Measurements from ENCODE around the gene KRTAP21-1. TPM values are rescaled to one million over a fixed set of nuclear protein-coding genes. Genes with fewer than 3 reads are reported as not detected.
"Not testable (repeated sequence)": the region's sequence is repeated elsewhere in the genome, so short reads cannot be mapped to it uniquely, and the experiment has no call there.

The KRTAP21-1 gene
- total RNA-seq, result not detected
- long read RNA-seq, result 0 reads

DNA sequence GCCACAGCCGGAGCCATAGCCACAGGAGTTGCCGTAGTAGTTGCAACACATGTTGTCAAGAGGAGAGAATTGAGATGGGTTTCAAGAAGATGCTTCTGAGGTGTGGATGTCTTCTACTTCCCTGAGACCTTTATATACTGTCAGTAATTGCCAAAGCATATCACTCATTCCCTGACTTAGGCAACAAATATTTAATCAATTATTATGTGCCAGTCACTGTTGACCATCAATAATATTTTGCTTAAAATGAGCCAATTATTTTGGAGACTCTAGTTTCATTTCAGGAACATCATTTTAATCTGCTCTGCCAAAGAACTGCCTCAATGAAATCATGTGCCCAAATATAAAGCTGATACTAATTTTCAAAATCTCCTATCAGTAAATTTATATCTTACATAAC is at the start of gene KRTAP21-1:
Gene KRTAP21-1 (minus strand): TSS at position 101 of the 400 bp plus-strand sequence. CDS start 50 bp downstream, at position 51.
- intact Hi-C loops (cut with DNase I, micrococcal nuclease), result loop anchor here in 1 of 2 donors (10.0 kb wide), 1 partner anchor 59 kb away; the partner anchor contains the start of gene KRTAP8-1
- not testable (repeated sequence) for ATAC-seq, DNase-seq

DNA sequence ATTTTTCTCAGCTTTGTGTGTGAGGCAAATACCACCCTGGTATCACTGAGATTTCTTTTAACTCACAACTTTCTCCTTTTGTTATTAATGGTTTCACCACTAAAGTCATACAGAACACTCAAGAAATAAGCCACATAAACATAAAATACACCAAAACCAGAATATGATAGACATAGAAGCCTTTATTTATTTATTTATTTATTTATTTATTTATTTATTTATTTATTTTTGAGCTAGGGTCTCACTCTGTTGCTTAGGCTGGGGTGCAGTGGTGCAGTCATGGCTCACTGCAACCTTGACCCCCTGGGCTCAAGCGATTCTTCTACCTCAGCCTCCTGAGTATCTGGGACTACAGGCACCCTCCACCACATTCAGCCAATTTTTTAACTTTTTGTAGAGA is 45.4 kb upstream of the KRTAP21-1 start:
- ATAC-seq (no peak), DNase-seq (no peak)
- intact Hi-C loops (cut with DNase I, micrococcal nuclease), result no loop called here

DNA sequence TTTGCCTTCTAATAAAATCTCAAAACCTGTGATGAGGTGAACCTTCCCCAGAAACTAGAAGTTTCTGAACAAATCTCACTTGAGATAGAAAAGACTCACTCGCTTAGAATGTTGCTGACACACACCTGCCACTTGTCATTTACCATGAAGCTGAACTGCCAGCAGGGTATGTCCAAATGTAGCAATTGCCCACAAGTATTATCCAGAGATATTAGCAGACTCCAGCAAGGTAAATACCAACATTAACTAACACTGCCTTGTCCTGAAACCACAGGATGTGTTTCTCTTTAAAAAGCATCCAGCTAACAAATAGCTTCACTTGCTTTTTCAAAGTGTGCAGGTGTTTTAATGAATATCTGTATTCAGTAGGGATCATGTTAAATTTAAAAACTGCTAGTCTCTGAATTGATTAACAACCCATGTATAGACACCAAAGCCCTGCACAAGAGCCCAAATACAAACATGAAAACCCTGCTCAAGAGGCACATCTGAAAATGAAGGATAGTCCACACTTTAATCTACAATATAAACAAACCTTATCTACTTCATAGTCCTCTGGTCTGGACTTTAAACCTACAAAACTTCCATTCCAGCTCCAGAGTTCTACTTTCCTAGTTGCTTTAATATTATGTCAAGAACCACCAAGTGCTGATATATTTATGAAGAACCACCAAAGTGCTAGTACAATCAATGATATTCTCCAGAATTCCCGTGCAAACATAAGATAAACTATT is 38.5 kb upstream of the KRTAP21-1 start:
- DNase-seq (no peak), ATAC-seq (no peak)
- intact Hi-C loops (cut with DNase I, micrococcal nuclease), result no loop called here

DNA sequence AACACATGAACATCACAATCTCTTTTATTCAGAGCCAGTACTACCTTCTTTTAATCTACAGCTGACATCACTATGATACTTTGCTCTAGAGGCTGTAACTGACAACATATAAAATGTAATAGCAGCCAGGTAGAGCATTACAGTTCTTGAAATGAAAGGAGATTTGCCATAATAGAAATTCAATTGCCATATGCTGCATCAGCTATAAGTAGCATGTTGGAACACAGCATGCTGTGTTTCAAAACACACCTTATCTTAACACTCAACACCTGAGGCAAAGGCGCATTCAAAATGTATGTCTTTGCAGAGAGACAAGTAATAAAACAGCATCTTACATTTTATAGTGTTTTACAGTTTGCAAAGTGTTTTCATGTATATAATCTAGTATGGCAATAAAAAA is 24.0 kb upstream of the KRTAP21-1 start:
- intact Hi-C loops (cut with DNase I, micrococcal nuclease), result no loop called here
- no peak for DNase-seq
- ATAC-seq, result no peak

DNA sequence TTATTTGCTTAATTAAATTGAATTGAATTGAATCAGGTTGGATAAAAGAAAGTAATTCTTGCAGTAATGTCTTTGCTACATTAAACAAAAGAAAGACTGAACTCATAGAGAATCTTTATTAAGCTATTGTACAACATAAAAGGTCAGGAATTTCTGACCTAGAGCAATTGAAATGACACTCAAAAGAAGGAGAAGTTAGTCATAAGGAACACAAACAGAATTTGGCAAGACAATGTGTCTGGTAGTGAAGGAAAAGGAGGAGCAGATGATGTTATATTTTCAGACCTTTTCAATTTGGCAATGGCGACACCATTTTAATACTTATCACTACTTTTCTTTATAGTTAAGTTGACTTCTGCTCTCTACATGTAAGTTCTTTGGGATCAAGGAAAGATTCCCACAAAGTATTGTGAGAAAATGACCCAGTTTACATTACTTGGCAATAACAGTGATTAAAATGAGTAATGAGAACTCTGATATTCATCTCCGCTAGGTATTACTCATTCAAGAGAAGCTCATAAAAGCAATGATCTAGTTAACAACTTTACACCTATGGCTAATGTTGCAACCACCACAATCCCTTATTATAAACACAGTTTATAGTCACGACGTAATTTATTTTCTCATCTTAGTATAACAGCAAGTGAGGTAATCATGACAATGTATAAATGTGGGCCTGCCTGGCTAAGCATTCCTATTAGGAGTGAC is 14.7 kb upstream of the KRTAP21-1 start:
- DNase-seq, result no peak
- intact Hi-C loops (cut with DNase I, micrococcal nuclease), result no loop called here
- no peak for ATAC-seq

DNA sequence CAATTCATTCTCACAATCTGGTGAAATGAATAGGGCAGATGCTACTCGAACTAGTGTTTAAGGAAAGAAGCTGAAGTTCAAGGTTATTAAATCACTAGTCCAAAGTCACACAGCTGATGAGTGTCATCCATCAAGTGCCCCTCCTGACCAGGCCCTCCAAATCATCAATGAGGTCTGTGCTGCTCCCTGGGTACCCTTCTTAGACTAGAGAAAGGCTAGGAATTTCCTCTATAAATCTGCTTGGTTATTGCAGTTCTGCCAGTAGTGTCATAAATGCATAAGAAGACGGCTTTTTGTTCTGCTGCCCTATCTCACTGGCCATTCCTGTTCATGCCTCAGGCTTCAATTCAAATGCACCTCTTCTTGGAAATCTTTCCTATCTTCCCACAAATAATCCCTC is 5.5 kb upstream of the KRTAP21-1 start:
- intact Hi-C loops (cut with DNase I, micrococcal nuclease), result no loop called here
- ATAC-seq, result no peak
- no peak for DNase-seq

DNA sequence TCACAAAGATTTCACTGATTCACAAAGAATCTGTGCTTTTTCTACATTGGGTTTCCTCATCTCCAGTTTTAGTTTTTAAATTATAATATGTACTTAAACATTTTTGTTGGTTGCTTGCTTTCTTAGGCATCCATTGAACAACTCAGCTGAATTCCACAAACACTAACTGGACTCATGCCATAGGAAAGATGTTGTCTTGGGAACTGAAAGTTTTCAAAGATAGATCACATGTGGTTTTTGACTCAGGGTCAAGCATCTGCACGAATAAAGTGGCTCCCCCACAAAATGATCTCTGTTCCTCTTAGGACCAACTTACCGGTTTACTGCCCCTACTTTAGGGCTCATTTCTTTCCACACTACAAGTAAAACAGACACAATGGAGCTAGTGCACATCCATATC is 3.1 kb upstream of the KRTAP21-1 start:
- DNase-seq (no peak), ATAC-seq (no peak)
- intact Hi-C loops (cut with DNase I, micrococcal nuclease), result loop anchor here in 1 of 2 donors (10.0 kb wide), 1 partner anchor 56 kb away; the partner anchor contains the start of gene KRTAP8-1

DNA sequence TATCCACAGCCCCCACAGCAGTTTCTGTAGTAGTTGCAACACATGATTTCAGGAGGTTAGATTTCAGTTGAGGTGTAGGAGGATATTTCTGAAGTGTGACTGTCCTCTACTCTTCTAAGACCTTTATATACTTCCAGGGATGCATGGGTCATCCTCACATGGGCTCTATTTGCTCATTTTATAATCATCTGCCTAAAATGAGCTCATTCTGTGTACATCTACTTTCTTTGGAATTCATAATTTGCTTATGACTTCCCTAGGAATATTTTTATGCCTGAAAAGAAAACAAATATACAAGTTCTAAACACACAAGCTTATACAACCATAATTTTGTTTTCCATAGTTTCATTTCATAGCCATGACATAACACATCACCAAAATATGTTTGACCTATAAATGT is 8.1 kb downstream of the KRTAP21-1 start, which contains the start of gene KRTAP21-2:
Gene KRTAP21-2 (minus strand): TSS at position 101 of the 400 bp plus-strand sequence. CDS start 57 bp downstream, at position 44.
- intact Hi-C loops (cut with DNase I, micrococcal nuclease), result no loop called here
- DNase-seq (no peak), ATAC-seq (no peak)

DNA sequence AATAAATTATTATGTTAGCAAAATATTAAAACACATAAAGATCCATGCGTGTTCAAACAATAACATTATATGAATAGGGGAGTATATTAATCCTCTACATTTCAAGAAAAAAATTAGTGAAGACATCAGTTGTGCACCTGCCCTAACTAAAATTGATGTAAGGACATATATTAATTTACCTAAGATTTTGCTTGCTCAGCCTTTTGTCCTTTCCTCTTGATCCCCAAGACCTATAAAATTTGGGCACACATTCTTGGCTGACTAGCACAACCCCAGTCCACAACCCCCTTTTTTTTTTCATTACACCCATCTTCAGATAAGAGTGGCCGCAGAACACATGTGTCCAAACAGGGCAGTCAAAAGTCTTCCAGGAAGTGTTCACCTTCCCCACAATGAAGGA is 14.8 kb downstream of the KRTAP21-1 start:
- intact Hi-C loops (cut with DNase I, micrococcal nuclease), result no loop called here
- no peak for DNase-seq
- no peak for ATAC-seq

DNA sequence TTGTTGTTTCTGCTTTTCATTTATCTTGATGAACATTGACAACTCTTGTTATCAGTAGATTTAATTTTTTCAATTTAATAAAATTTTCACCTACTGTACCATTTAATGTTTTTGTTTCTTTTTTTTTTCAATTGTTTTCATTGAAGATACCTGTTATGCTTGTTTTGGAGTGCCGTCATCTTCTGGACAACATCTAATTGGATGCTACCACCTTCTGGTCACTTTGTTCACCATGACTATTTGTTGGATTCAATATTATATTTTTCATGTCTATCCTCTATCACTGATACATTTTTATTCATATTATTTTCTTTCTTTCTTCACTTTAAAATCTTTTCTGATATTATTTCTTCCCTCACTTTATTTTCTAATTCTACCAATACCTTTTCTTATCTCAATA is 22.2 kb downstream of the KRTAP21-1 start:
- no peak for ATAC-seq
- DNase-seq, result no peak

DNA sequence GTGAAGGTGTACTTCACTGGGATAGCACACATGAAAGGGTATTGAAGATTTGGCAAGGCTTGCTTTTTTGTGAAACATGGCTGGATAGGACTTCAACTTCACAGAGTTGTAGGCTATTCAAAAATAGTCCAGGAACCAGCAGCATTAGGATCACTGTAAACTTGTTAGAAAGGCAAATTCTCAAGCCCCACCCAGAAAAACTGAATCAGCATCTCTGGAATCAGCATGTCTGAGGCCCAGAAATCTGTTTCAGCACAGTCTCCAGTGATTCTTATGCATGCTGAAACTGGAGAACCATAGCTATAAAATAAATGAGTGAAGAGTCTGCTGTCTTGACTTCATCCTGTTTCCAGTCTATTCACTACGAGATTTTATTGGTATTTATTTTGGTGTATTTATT is 28.5 kb downstream of the KRTAP21-1 start:
- no peak for ATAC-seq
- intact Hi-C loops (cut with DNase I, micrococcal nuclease), result no loop called here
- DNase-seq, result no peak

More for the DNA sequence above, 22.2 kb downstream of the KRTAP21-1 start:
- intact Hi-C loops (cut with DNase I, micrococcal nuclease), result no loop called here

DNA sequence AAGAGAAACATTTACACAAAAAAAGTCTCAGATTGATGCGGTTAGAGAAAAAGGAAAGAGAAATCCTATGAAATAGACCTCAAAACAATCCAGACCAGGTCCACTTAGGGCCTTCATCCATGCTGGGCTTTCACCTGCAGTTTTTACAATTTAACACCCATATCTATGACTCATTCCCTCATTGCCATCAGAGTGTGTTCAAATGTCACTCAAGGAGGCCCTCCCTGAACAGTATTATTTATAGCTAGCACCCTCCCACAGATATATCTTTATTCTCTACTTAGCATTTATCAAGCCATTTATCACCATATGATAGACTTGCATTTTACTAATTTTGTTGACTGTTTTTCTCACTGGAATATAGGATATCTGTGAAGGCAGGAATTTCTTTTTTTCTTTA is 35.8 kb downstream of the KRTAP21-1 start:
- DNase-seq (no peak), ATAC-seq (no peak)
- intact Hi-C loops (cut with DNase I, micrococcal nuclease), result no loop called here

DNA sequence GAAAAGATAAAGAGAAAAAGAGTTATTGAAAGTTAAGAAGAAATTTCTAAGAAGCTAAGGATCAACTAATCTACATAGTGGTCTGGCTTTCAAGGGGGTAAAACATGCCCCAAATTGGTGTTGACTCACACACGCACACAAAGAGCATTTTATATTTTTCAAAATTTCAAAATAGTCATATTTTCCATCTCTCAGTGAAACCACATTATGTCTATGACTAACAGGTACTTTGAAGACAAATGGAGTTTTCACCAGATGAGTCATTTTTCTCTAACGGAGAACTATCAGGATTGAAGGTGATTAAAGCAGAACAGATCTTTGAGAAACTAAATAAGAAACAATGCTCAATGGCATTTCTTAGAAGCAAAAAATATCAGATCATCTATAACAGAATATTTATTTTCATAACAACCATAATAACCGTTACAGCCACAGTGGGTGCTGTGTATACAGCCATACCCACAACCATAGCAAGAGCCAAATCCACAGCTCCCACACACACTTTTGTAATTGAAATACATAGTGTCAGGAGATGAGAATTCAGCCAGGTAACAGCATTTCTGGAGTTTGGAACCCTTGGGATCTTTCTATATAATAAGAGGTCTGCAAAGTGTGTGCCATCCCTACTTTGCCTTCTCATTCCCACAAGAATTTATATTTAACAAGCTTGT is 36.9 kb downstream of the KRTAP21-1 start, which contains the start of gene KRTAP21-3:
Gene KRTAP21-3 (minus strand): TSS at position 539 of the 671 bp plus-strand sequence. CDS start 18 bp downstream, at position 521.
- ATAC-seq (no peak), DNase-seq (no peak)
- intact Hi-C loops (cut with DNase I, micrococcal nuclease), result no loop called here

DNA sequence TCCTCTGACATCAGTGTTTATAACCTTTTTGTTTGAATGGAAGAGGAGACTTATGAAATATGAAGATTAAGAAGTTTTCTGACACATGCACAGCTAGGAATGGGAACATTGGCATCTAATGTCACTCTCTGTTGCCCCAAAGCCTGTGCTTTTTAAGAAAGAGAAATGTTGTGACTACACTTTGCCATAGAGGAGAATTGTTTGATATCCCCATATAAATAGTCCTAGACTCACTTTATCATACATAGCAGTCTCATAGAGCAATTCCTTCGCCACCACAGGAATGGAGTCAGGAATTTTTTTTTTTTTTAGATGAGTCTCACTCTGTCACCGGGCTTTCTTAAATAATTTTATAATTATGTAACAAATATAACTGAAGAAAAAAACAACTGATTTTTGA is 38.1 kb downstream of the KRTAP21-1 start:
- ATAC-seq (no peak), DNase-seq (no peak)
- intact Hi-C loops (cut with DNase I, micrococcal nuclease), result no loop called here

DNA sequence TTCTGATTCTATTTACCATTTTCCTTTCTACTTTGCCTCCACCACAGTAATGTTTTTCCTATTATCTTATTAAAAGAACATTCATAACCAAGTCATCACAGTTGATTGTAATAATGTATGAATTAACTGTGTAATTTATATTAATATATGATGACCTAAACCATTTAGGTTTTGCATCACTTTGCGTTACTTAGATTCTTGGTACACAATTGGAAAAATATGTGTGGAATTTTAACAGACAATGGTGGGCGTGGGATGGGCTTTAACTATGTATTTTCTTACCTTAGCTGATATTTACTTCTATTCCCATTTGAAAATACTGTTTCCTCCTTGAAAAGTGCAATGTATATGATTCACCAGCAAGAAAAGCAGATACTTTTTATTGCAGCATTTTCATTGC is 40.3 kb downstream of the KRTAP21-1 start:
- intact Hi-C loops (cut with DNase I, micrococcal nuclease), result no loop called here

DNA sequence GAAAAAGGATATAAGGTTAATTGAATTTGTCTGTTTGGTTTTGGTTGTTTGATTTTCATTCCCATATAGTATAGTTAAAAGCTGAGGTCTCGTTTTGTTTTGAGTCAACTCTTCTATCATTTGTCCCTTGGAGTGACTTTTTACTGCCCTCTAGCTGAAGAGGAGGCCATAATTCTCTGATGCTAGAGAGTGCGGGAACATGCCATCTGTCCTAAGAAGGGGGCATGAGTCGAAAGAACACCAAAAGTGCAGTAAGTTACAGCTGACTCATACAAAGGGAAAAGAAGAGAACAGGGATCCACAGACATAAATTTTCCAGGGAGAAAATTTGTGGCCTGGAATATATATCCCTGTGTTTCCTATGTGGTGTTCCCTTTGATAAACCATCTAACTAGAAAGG is 40.8 kb downstream of the KRTAP21-1 start:
- DNase-seq (no peak), ATAC-seq (no peak)
- intact Hi-C loops (cut with DNase I, micrococcal nuclease), result no loop called here

More for the DNA sequence above, 40.3 kb downstream of the KRTAP21-1 start:
- no peak for ATAC-seq
- no peak for DNase-seq

DNA sequence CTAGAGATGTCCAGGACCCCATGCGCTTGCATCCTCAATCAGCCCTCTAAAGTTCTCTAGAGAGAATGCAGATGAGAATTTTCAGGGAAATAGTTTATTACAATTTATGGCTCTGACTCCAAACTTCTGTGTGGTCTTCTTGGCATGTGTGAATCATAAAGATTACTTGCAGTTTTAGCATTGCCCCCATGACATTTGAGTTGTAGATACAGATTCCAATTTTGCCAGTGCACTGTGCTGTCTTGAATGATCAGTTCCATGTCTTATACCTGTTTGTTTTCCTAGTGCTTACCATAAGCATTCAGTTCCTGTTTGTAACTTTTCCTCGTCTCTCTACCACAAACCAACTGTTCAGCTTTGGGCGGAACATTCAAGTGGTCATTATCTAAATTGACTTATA is 41.5 kb downstream of the KRTAP21-1 start:
- DNase-seq (no peak), ATAC-seq (no peak)
- intact Hi-C loops (cut with DNase I, micrococcal nuclease), result no loop called here

DNA sequence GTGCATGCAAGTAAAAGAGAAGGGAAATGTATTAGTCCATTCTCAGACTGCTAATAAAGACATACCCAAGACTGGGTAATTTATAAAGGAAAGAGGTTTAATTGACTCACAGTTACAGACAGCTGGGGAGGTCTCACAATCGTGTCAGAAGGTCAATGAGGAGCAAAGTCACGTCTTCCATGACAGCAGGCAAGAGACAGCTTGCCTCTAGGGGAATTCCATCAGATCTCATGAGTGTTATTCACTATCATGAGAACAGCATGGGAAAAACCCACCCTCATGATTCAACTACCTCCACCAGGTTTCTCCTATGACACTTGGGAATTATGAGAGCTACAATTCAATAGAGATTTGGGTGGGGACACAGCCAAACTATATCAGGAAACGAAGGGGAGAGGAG is 44.7 kb downstream of the KRTAP21-1 start:
- DNase-seq (no peak), ATAC-seq (no peak)
- intact Hi-C loops (cut with DNase I, micrococcal nuclease), result no loop called here

DNA sequence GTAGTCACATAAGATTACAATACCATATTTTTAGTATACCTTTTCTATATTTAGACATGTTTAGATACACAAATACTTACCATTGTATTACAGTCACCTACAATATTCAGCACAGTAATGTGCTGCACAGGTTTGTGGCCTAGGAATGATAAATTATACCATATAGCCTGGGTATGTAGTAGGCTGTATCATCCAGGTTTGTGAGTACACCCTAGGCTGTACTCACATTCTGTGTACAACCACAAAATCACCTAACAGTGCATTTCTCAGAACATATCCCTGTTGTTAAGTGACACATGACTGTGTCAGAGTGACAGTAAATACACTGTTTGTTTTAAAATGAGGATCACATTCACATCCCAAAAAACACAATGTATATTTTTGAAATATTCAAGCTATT is 47.8 kb downstream of the KRTAP21-1 start:
- intact Hi-C loops (cut with DNase I, micrococcal nuclease), result no loop called here
- no peak for ATAC-seq
- DNase-seq, result no peak

Measured in left colon (tissue), 2 donors.